NAMALWA (cell line): ENCODE measurements around the gene CNP.

Experiments used
- DNase-seq: peaks from one replicate; pipeline ENCODE4 v3.0.0-alpha.2; 2015; ENCODE audit warnings: low spot score

Gene CNP

DNA sequence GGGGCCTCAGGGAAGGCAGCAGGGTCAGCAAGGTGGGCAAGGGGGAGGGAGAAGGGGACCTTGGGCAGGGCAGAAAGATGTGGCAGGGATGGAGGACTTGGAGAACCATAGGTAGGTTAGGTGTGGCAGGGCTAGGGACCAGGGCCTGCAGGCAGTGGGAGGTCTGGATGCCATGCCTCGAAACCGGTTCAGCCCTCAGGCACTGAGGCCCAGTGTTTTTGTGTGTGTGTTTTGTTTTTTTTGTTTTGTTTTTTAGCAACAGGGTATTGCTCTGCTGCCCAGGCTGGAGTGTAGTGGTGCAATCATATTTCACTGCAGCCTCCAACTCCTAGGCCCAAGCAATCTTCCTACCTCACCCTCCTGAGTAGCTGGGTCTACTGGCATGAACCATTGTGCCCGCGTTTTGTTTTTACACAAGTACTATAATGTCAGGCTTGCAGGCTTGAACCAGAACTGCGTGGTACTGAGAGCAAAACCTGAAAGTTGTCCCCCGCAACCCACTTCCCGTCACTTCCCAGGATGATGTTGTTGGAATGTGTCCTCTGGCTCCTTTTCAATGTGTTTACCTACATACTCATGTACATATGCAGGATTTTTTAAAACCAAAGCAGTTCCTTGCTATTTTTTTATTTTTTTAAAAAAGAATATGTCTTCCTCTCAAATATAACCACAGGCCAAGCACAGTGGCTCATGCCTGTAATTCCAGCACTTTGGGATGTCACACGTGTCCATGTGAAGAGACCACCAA is 23.8 kb upstream of the CNP start:
- no peak for DNase-seq

DNA sequence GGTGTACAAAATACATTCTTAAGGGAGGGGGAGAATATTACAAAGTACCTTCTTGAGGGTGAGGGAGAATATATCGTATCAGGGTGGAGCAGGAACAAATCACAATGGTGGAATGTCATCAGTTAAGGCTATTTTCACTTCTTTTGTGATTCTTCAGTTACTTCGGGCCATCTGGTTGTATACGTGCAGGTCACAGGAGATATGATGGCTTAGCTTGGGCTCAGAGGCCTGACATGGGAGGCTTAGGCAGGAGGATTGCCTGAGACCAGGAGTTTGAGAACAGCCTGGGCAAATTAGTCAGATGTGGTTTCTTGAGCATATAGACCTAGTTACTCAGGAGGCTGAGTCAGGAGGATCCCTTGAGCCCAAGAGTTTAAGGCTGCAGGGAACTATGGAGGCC is 23.1 kb upstream of the CNP start:
- no peak for DNase-seq

DNA sequence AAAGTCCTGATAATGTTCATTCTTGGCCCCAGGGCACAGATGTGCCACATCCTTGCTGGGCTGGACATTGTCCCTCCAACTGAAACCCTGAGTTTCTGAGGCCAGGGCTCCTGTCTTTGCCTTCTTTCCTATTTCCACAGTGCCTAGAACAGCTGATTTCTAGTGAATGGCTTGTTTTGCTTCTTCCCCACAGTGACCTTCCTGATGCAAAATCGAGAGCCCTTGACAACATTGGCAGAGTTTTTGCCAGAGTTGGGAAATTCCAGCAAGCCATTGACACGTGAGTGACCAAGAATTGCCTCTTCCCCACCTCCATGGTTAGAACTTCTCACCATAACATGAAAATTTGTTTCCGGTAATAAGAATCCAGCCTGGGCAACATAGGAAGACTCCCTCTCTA is 21.7 kb upstream of the CNP start:
- no peak for DNase-seq

DNA sequence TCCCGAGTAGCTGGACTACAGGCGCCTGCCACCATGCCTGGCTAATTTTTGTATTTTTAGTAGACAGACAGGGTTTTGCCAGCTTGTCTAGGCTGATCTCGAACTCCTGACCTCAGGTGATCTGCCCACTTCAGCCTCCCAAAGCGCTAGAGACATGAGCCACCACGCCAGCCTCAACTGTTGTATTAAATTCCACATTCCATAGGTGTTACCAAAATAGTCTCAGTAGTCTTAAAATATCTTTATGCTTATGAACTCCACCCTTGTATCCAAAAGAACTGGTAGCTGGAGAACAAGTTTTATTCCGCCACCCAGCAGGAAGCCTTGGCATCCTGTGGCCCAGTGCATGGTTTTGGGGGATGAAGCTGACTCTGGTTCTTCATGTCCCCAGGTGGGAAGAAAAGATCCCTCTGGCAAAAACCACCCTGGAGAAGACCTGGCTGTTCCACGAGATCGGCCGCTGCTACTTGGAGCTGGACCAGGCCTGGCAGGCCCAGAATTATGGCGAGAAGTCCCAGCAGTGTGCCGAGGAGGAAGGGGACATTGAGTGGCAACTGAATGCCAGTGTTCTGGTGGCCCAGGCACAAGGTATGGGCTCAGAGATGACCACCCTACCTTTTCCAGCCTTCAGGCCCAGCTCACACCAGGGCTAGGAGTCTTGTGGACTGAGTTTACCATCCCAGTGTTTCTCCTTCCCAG is 17.7 kb upstream of the CNP start:
- DNase-seq: no peak

DNA sequence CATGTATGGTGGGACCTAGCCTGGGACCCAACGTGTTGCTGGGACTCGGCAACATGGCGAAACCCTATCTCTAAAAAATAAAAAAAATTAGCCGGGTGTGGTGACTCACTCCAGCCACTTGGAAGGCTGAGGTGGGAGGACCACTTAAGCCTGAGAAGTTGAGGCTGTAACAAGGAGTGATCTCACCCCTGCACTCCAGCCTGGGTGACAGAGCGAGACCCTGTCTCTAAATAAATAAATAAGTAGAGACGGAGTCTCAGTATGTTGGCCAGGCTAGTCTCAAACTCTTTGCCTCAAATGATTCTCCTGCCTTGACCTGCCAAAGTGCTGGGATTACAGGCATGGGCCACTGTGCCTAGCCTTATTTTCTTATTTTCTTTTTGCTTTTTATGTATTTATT is 10.1 kb upstream of the CNP start:
- DNase-seq: no peak

DNA sequence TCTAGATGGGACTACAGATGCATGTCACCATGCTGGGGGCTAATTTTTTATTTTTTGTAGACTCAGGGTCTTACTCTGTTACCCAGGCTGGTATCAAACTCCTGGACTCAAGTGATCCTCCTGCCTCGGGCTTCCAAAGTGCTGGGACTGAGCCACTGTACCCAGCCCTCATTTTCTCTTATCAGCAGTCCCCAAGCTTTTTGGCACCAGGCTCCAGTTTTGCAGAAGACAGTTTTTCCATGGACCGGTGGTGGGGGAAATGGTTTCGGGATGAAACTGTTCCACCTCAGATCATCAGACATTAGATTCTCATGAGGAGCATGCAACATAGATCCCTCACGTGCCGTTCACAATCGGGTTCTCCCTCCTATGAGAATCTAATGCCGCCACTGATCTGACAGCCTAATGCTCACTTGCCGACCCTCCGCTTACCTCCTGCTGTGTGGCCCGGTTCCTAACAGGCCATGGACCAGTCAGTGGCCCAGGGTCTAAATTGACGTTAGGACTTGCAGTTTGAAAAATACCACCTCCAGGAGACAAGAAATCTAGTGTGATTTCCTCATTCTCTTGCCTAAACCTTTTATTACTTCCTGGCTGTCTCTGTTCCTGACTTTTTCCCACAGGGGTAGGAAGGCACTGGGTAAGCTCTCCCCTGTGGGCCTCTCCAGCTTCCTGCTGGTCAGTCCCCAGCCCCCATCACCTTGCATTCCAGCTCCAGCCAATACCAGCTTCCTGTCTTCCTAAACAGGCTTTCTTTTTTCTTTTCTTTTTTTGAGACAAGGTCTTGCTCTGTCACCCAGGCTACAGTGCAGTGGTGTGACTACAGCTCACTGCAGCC is 9.3 kb upstream of the CNP start:
- DNase-seq: no peak

DNA sequence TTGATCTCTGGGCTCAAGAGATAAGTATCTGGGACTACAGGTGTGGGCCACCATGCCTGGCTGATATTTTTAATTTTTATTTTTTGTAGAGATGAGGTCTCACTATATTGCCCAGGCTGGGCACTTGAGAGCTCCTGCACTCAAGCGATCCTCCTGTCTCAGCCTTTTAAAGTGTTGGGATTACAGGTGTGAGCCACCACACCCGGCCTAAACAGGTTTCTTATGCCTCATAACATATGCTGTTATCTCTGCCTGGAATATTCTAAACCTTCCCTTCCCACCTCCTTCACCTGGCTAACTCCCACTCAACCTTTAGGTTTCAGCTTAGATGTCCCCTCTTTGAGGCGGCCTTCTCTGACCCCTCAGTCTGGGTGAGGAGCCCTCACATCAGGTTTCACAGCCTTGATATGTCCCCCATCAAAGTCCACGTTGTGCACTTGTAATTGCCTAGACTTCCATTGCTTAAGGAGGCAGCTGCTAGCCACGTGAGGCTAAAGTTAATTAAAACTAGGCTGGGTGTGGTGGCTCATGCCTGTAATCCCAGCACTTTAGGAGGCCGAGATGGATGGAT is 8.6 kb upstream of the CNP start:
- DNase-seq: no peak

DNA sequence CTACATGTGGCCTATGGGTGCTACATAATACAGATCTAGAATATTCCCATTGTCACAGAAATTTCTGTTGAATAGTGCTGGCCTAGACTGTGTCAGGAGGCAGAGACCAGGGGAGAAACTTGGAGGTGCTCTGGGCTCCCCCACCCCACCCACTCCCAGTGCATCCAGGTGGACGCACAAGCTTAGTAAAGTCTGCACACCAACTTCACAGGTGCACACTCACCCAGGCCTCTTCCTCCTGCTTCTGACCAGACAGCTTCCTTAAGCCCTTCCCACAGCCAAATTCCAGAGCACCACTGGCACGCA is 7.6 kb upstream of the CNP start:
- DNase-seq: no peak

DNA sequence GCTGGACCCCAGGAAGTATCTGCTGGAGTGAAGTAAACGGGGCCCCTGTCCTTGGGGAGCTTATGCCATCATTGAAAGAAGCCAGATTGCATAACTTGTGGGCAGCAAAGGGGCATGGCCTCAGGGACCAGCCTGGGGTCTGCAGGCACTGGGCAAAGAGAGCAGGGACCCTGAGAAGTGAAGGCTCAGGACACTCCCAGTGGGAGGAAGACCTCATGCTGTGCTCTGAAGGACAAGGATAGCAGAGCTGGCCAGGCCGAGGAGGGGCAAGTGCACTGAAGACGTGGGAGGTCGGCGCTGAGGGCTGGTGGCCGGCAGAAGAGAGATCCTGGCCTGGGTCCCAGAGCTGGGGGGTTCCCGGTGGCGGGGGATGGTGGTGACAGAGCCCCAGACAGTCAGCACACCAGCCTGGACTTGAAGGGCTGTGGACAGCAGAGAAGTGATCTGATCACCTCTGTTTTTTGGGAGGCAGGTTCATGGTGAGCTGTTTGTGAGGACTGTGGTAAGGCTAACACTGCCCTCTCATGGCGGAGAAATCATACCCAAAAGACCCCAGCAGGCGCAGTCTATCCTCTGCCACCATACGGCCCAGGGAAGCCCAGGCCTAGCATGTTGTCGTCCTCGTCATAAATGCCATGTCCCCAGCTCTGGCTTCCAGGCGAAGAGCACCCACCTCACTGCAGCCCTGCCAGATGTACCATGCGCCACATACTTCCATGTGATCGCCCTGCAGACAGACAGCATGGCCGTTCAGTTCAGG is 7.1 kb upstream of the CNP start:
- peak; percentile 72 for DNase-seq

DNA sequence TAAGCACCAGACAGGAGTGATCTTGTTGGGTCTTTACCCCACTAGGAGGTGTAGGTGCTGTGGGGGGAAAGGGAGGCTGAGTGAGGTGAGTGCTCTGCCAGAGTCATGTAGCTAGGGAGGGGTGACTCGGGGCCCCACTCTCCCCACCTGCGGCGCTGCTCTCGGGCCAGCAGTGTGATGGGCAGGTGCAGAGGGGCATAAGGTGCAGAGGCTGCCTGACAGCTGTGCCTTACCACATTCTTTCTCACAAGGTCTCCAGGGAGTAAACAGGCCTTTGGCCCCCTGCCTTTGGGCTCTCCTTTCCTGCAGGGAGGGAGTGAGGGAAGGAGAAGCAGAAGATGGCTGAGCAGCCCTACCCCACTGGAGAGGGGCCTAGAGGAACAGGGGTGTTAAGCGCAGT is 4.5 kb upstream of the CNP start:
- peak; percentile 56 for DNase-seq

DNA sequence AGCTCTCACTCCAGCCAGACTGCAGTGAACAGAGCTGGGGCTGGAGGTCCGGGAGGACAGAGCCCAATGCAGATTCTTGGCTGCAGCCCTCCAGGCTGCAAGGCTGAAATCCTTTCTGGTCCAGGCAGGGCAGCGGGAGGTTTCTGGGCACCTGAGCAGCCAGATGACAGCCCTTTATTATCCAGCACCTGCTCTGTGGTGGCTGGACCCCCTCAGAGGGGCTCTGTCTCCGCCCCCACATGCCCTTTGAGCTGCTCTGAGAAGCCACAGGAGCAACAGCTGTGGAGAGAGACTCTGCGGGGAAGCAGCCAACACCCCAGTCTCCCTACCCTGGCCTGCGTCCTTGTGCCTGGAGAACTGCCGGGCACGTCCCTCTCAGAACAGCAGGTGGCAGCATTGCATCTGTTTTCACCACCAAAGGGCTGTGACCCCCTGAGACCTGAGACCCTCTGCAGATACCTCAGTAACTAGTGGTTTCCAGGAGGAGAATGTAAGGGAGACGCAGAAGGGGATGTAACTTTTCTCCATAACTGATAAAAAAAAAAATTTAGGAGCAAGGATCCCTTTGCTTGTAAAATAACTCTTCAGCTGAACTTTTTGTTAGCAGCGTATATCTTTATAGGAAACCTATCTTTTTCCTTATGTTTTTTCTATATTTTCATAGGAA is 3.7 kb upstream of the CNP start:
- DNase-seq: peak; percentile 87

DNA sequence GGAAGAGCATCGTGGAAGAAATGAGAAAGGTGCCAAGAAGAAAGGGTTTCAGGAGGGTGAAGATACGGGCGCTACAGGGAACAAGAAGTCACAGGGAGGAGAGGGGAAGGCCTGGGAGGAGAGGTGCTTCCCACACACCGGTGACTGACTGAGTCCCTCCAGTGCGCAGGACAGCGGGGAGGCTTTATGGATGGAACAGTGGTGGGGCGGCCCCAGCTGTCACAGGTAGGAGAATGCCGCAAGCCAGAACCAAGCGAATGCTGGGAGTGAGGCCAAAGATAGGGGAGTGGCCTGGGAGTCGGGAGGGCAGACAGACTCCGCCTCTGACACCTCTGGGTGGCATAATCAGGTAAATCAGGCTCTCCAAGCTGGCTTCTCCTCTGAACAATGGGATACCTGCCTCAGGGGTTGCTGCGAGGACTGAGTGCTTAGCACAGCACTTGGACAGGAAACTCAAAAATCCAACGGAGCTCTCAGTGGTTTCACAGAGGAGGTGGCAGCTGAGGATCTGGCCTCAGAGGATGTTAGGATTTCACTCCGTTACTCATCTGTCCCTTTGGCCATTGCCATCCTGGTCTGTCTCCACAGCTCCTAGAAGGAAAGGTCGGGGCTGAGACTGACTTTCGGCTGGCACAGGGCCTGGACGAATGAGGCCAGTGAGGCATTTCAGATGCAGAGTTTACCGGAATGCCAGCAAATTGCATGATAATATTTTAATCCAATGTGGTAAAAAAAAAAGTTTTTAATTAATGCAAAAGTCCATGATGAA is 717 bp upstream of the CNP start:
- peak; percentile 46 for DNase-seq

DNA sequence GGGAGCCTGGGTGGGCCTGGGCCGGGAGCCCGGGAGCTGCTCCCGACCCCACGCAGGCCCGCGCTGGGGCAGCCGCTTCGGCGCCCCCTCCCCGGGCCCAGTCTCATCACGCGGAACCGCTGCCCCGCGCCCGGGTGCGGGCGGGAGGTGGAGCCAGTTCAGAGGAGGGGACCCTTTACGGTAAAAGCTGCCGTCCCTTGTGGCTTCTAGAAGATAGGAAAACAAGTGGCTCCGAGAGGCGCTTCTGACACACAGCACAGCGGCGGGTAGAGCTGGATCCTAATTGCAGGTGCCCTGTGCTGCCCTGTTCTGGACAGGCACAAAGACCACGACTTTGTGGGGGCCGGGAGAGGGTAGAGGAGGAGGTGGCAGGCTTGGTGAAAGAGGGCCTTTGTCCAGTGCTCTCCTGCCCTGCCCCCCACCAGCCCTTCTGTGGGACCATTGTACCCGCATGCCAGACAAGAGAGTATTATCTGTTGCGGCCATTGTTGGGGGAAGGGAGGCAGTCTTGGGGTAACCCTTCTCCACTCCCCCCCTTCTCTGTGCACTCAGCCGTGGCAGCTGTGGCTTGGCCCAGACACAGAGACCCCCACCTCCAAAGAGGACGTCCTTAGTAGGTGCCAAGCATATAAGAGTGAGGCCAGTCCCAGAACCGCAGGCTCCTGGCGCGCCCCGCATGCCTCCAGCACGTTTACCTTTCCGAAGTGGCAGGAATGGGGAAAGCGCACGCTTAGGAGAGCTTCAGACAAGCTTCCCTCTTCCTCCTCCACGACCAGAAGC is 736 bp downstream of the CNP start:
- DNase-seq: peak; percentile 63

DNA sequence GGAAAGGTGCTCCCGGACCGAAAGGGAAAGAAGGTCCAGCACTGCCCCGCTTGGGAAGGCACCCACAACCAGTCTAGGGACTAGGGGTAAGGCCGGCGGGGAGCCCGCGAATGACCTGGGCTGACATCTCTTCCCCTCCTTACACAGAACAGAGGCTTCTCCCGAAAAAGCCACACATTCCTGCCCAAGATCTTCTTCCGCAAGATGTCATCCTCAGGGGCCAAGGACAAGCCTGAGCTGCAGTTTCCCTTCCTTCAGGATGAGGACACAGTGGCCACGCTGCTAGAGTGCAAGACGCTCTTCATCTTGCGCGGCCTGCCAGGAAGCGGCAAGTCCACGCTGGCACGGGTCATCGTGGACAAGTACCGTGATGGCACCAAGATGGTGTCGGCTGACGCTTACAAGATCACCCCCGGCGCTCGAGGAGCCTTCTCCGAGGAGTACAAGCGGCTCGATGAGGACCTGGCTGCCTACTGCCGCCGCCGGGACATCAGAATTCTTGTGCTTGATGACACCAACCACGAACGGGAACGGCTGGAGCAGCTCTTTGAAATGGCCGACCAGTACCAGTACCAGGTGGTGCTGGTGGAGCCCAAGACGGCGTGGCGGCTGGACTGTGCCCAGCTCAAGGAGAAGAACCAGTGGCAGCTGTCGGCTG is 1.5 kb downstream of the CNP start:
- DNase-seq: no peak

DNA sequence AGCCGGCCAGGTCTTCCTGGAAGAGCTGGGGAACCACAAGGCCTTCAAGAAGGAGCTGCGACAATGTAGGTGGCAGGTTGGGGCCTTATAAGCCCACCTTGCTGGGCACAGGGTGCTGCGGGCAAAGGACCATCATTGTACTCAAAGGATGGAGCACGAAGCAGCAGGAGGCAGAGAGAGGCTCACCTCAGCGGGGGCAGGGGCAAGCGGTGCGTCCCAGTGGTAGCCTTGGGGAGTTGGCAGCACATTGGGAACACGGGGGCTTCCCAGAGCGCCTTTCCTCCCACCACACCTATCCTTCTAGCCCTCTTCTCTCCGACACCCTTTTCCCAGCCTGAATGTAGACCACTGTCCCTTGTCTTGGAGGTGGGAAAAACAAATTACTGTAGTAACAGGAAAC is 2.1 kb downstream of the CNP start:
- no peak for DNase-seq

DNA sequence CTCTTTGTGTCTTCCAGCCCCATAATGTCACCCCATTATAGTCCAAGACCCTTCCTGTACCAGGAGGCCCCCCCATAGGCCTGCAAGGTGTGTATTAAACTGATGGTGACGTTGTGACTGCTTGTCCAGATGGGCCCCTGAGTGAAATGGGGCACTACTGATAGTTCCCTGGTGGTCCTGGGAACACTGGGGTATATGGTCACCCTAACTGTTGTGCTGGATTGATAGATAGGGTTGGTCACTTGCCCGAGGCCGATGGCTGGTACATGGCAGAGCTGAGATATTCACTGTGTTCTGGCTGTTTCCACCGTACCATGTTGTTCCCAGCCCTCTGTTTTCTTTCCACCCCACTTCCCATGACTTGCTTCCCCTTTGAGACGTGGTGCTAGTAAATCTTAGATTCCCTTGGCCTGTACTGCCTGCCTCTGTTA is 4.3 kb downstream of the CNP start:
- DNase-seq: no peak

DNA sequence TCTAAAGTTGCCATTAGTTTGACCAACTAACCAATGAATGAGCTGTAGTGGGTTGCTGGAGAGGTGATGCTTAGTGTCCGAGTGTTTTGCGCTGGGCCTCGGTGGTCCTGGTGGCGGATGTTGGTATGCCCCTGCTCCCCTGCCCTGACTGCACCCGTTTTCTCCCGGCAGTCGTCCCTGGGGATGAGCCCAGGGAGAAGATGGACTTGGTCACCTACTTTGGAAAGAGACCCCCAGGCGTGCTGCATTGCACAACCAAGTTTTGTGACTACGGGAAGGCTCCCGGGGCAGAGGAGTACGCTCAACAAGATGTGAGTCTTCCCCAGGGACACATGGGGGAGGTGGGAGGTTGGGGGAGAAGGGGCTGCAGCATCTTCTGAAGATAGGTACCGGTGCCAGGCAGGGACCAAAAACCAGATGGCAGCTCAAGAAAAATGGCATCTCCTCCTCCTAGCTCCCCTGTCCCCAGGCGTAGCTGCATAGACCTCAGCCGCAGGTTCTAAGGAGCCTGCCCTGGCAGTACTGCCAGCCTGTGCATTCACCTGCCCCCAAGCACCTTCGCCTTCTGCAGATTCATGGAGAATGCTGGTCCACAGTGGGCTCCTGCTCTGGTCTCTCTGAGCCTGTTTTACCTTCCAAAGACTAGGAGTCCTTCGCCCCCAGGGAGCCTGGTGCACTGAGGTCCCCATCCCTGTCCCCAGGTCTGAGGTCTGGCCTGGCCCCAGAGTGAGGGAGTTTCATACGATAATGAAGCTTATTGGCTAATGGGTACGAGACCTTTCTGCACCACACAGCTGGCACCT is 5.3 kb downstream of the CNP start:
- no peak for DNase-seq

DNA sequence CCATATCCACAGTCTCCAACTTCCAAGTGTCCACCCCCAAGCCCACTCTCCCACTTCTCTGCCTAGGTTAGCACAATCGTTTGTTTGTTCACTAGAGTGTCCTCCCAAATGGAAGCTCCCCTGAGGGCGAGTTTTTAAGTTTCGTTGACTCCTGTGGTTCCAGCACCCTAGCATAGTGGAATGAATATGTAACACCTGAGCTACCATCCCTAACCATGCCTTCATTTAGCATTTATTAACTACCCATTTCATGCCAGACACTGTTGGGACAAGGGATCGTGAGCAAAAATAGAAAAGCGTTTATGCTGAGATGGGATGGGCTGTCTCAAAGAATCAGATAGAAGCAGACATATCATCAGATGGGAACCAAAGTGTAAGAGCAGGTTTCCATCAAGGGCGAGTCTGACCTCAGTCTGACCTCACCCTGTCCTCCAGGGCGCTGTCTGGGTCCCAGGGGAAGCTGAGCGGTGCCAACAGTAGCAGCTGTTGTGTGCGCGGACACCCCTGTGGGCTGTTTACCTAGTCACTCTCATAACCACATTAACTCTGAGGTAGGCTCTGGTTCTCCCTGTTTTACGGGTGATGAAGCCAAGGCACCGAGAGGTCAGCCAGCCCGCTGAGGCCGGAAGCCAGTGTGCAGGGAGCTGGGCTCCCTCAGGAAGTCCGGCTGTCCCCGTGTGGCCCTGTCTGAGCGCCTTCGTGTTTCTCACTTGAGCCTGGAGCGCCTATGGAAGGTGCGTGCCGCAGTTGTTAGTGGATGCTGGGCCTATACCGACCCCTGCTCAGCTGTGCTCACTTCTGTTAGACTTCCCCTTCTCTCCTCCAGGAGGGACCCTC is 6.2 kb downstream of the CNP start:
- peak; percentile 41 for DNase-seq
